Suprapubic skin (tissue), 4 donors: ENCODE measurements around the gene EMC7. TPM values are rescaled to one million over a fixed set of nuclear protein-coding genes. Genes with fewer than 3 reads are reported as not detected.

Experiments used
- DNase-seq, 2 donors: peaks; one replicate each; pipeline ENCODE4 v3.0.0-alpha.2; 2019; ENCODE audit warnings: low spot score in 2 of 2
- H3K27ac ChIP-seq: fragments of 200-600 bp; sonication (generic); one replicate; pipeline ENCODE4 v1.5.1; 2019
- H3K27me3 ChIP-seq: fragments of 200-600 bp; sonication (generic); one replicate; pipeline ENCODE4 v1.5.1; 2019
- H3K36me3 ChIP-seq: fragments of 200-600 bp; sonication (generic); one replicate; pipeline ENCODE4 v1.5.1; 2019
- H3K4me1 ChIP-seq: fragments of 200-600 bp; sonication (generic); one replicate; pipeline ENCODE4 v1.5.1; 2019
- H3K4me3 ChIP-seq: fragments of 200-600 bp; sonication (generic); one replicate; pipeline ENCODE4 v1.5.1; 2019; ENCODE audit warnings: mild to moderate bottlenecking
- H3K9me3 ChIP-seq: fragments of 200-600 bp; sonication (generic); one replicate; pipeline ENCODE4 v1.5.1; 2019
- CTCF ChIP-seq, 2 donors: fragments of 200-600 bp in 1 of 2; fragments of 450-650 bp in 1 of 2; sonication (generic) in 1 of 2; IDR thresholded peaks; one replicate each; pipeline ENCODE4 v1.5.1; 2016 to 2019; ENCODE audit warnings: antibody characterized with exemption in 2 of 2, mild to moderate bottlenecking in 1 of 2, moderate library complexity in 1 of 2
- EP300 ChIP-seq: sonication (generic); formaldehyde crosslinking; IDR thresholded peaks from one replicate; pipeline ENCODE4 v1.6.1; 2017; ENCODE audit warnings: antibody characterized with exemption
- POLR2A ChIP-seq, 2 donors: fragments of 450-650 bp; IDR thresholded peaks; one replicate each; pipeline ENCODE4 v1.6.1; 2017; ENCODE audit warnings: antibody characterized with exemption in 2 of 2, mild to moderate bottlenecking in 2 of 2, moderate library complexity in 2 of 2
- POLR2AphosphoS5 ChIP-seq, 3 donors: sonication (generic); formaldehyde crosslinking; IDR thresholded peaks; one replicate each; pipeline ENCODE4 v1.6.1; 2017; ENCODE audit warnings: antibody characterized with exemption in 3 of 3
- WGBS: methylation state at CpG from one replicate; pipeline ENCODE4 v1.1.5; 2018; 5-methylcytosine and 5-hydroxymethylcytosine counted together
- total RNA-seq, 4 donors: library from RNA; depleted of rRNA; stranded (reverse); fragments of >200 nt; gene quantifications; one replicate each; pipeline ENCODE4 v1.1.0, GENCODE V29; 2016

EMC7 gene
- total RNA-seq, 4 donors from 2014 or later: 25.8 to 44.8 (median 31.9) TPM

DNA sequence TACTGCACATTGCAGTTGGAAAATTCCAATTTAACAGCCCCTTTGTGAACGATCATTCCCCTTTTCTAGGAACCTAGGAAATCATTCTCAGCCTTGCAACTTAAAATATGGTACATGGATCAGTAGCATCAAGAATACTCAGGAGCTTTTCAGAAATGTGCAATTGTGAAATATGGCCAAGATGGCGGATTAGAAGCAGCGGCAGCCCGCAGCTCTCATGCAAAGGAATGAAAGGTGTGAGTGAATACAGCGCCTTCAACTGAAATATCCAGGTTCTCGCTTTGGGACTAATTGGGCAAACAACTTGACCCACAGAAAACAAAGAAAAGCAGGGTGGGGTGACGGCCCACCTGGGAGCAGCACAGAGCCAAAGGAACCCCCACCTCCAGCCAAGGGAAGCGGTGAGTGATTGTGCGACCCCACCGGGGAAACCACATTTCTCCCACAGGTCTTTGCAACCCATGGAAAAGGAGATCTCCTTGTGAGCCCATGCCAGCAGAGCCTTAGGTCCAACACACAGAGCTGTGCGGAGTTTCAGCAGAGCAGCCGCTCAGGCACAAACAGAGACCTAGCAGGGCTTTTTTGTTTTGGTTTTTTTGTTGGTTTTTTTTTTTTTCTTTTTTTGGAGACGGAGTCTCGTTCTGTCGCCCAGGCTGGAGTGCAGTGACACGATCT is 55.1 kb downstream of the EMC7 start:
- no peaks in the 10 kb centered on the region for H3K27me3 ChIP-seq
- 93% methylated on average over 16 of the region's 16 CpGs for WGBS
- no peak overlapping the region for H3K27ac ChIP-seq
- H3K4me3 ChIP-seq: no peak overlapping the region
- no peak for DNase-seq
- H3K36me3 ChIP-seq: no peaks in the 10 kb centered on the region
- H3K4me1 ChIP-seq: peaks cover 9% of the 10 kb centered on the region
- H3K9me3 ChIP-seq: peaks cover 3% of the 10 kb centered on the region
- TF ChIP-seq EP300: no peak
- TF ChIP-seq CTCF (IDR thresholded peaks at IDR 0.05): no peak
- no peak for TF ChIP-seq POLR2A (IDR thresholded peaks at IDR 0.05)

GRCh38 chr15:34043813-34044212 is 57.8 kb downstream of the EMC7 start:
- no peak overlapping the region for H3K27ac ChIP-seq
- no peak for DNase-seq
- TF ChIP-seq POLR2A (IDR thresholded peaks at IDR 0.05) (no peak), CTCF (IDR thresholded peaks at IDR 0.05) (no peak), EP300 (no peak), POLR2AphosphoS5 (IDR thresholded peaks at IDR 0.05) (no peak)
- no peaks in the 10 kb centered on the region for H3K27me3 ChIP-seq
- H3K4me1 ChIP-seq: peaks cover 23% of the 10 kb centered on the region
- H3K9me3 ChIP-seq: no peaks in the 10 kb centered on the region
- H3K4me3 ChIP-seq: no peak overlapping the region
- 62% methylated on average over 2 of the region's 2 CpGs for WGBS
- no peaks in the 10 kb centered on the region for H3K36me3 ChIP-seq

GRCh38 chr15:34043391-34043790 is 58.3 kb downstream of the EMC7 start:
- peaks cover 23% of the 10 kb centered on the region for H3K4me1 ChIP-seq
- no peak for TF ChIP-seq CTCF (IDR thresholded peaks at IDR 0.05)
- no peak for TF ChIP-seq POLR2AphosphoS5 (IDR thresholded peaks at IDR 0.05)
- no peak for TF ChIP-seq EP300
- TF ChIP-seq POLR2A (IDR thresholded peaks at IDR 0.05): no peak
- DNase-seq: no peak
- 76% methylated on average over 1 of the region's 1 CpG for WGBS
- no peaks in the 10 kb centered on the region for H3K36me3 ChIP-seq
- H3K9me3 ChIP-seq: no peaks in the 10 kb centered on the region
- H3K27me3 ChIP-seq: no peaks in the 10 kb centered on the region
- no peak overlapping the region for H3K4me3 ChIP-seq
- no peak overlapping the region for H3K27ac ChIP-seq

GRCh38 chr15:34039790-34040113 is 61.9 kb downstream of the EMC7 start:
- Histone ChIP-seq H3K27ac (no peak overlapping the region), H3K4me3 (peak overlapping the region; percentile 87), H3K36me3 (no peaks in the 10 kb centered on the region), H3K9me3 (no peaks in the 10 kb centered on the region), H3K4me1 (peaks cover 22% of the 10 kb centered on the region), H3K27me3 (no peaks in the 10 kb centered on the region)
- TF ChIP-seq POLR2AphosphoS5 (IDR thresholded peaks at IDR 0.05) (no peak), CTCF (IDR thresholded peaks at IDR 0.05) (no peak), POLR2A (IDR thresholded peaks at IDR 0.05) (no peak), EP300 (no peak)
- 82% methylated on average over 1 of the region's 1 CpG for WGBS
- DNase-seq: no peak

- Histone ChIP-seq H3K9me3 (no peaks in the 10 kb centered on the region), H3K27me3 (no peaks in the 10 kb centered on the region), H3K27ac (peak within 1 kb of the TSS; percentile 97), H3K4me3 (peak within 1 kb of the TSS; percentile 87), H3K36me3 (no peaks in the 10 kb centered on the region), H3K4me1 (peaks cover 22% of the 10 kb centered on the region)
- TF ChIP-seq POLR2AphosphoS5 (IDR thresholded peaks at IDR 0.05): no peak
- peak in 1 of 2 donors; percentile 7 for TF ChIP-seq POLR2A (IDR thresholded peaks at IDR 0.05)
- TF ChIP-seq EP300: no peak
- no peak for TF ChIP-seq CTCF (IDR thresholded peaks at IDR 0.05)
- DNase-seq: peak in 1 of 2 donors; percentile 80
- 2% methylated on average over 63 of the region's 82 CpGs for WGBS
Observed at GRCh38 chr15:34038871-34039789, 62.5 kb downstream of the EMC7 start, which contains the start of gene AVEN. AVEN (minus strand) TSS chr15:34039204; CDS start chr15:34039046, 158 bp downstream.
